H9 (cell line): ENCODE results near the gene RPUSD3. TPM values are rescaled to one million over a fixed set of nuclear protein-coding genes. Genes with fewer than 3 reads are reported as not detected.
A peak's percentile ranks its signal among the peaks of the same experiment; 100 is the strongest.

ENCODE experiments used
- DNase-seq: peaks from one replicate; pipeline ENCODE4 v3.0.0-alpha.2; 2017
- H2AFZ ChIP-seq: one replicate; pipeline ENCODE4 v1.6.1; 2013; ENCODE audit warnings: mild to moderate bottlenecking, low read length, control low read depth, moderate library complexity
- H2AK5ac ChIP-seq: 2 replicates; pipeline ENCODE4 v1.6.1; 2013; ENCODE audit warnings: low read length, control low read depth, mixed read lengths; ENCODE audit not compliant: insufficient read length
- H2BK120ac ChIP-seq: one replicate; pipeline ENCODE4 v1.6.1; 2013; ENCODE audit warnings: low read depth, mild to moderate bottlenecking, low read length, control low read depth, inconsistent platforms; ENCODE audit not compliant: poor library complexity, severe bottlenecking
- H2BK12ac ChIP-seq: 2 replicates; pipeline ENCODE4 v1.6.1; 2013; ENCODE audit warnings: low read length, control low read depth, mixed read lengths, low read depth; ENCODE audit not compliant: insufficient read length
- H2BK15ac ChIP-seq: 2 replicates; pipeline ENCODE4 v1.6.1; 2013; ENCODE audit warnings: low read depth, low read length, control low read depth
- H2BK20ac ChIP-seq: one replicate; pipeline ENCODE4 v1.6.1; 2013; ENCODE audit warnings: low read depth, mild to moderate bottlenecking, low read length, control low read depth, inconsistent platforms; ENCODE audit not compliant: poor library complexity, severe bottlenecking
- H2BK5ac ChIP-seq: 2 replicates; pipeline ENCODE4 v1.6.1; 2013; ENCODE audit warnings: low read length, control low read depth, mixed read lengths; ENCODE audit not compliant: insufficient read length
- H3K14ac ChIP-seq: 2 replicates; pipeline ENCODE4 v1.6.1; 2013; ENCODE audit warnings: low read length, control low read depth; ENCODE audit not compliant: insufficient read depth
- H3K18ac ChIP-seq: 2 replicates; pipeline ENCODE4 v1.6.1; 2013; ENCODE audit warnings: low read depth, mild to moderate bottlenecking, mixed read lengths, low read length, control low read depth; ENCODE audit not compliant: insufficient read length
- H3K23ac ChIP-seq: 2 replicates; pipeline ENCODE4 v1.6.1; 2013; ENCODE audit warnings: low read length, control low read depth, mixed read lengths, low read depth; ENCODE audit not compliant: insufficient read length
- H3K23me2 ChIP-seq: 2 replicates; pipeline ENCODE4 v1.6.1; 2013; ENCODE audit warnings: low read depth, mild to moderate bottlenecking, mixed read lengths, low read length, control low read depth; ENCODE audit not compliant: insufficient read length, poor library complexity, severe bottlenecking
- H3K27ac ChIP-seq: 2 replicates; pipeline ENCODE4 v1.5.1; 2013; ENCODE audit warnings: low read length, control low read depth, mixed read lengths, low read depth; ENCODE audit not compliant: insufficient read length
- H3K27me3 ChIP-seq: 2 replicates; pipeline ENCODE4 v1.6.1; 2013; ENCODE audit warnings: low read length, control low read depth, inconsistent platforms; ENCODE audit not compliant: insufficient read depth
- H3K4ac ChIP-seq: 2 replicates; pipeline ENCODE4 v1.6.1; 2013; ENCODE audit warnings: low read depth, mild to moderate bottlenecking, control low read depth, inconsistent platforms, low read length, moderate library complexity
- H3K4me1 ChIP-seq: 2 replicates; pipeline ENCODE4 v1.6.1; 2013; ENCODE audit warnings: low read length, control low read depth, inconsistent platforms; ENCODE audit not compliant: insufficient read depth
- H3K4me2 ChIP-seq: 2 replicates; pipeline ENCODE4 v1.6.1; 2013; ENCODE audit warnings: low read length, control low read depth, mixed read lengths; ENCODE audit not compliant: insufficient read length, insufficient read depth
- H3K56ac ChIP-seq: 2 replicates; pipeline ENCODE4 v1.6.1; 2013; ENCODE audit warnings: low read depth, mild to moderate bottlenecking, mixed read lengths, low read length, control low read depth; ENCODE audit not compliant: insufficient read length
- H3K79me1 ChIP-seq: 2 replicates; pipeline ENCODE4 v1.6.1; 2013; ENCODE audit warnings: low read depth, mild to moderate bottlenecking, moderate library complexity, low read length, control low read depth, inconsistent platforms; ENCODE audit not compliant: insufficient read depth, poor library complexity, severe bottlenecking
- H3K79me2 ChIP-seq: 2 replicates; pipeline ENCODE4 v1.6.1; 2013; ENCODE audit warnings: low read length, control low read depth, inconsistent platforms; ENCODE audit not compliant: insufficient read depth
- H3K9ac ChIP-seq: 2 replicates; pipeline ENCODE4 v1.6.1; 2013; ENCODE audit warnings: low read length, control low read depth, mixed read lengths; ENCODE audit not compliant: insufficient read length; ENCODE audit errors: extremely low read depth
- H3K9me3 ChIP-seq: one replicate; pipeline ENCODE4 v1.6.1; 2013; ENCODE audit warnings: low read depth, low read length, inconsistent platforms; ENCODE audit not compliant: control insufficient read depth
- H3T11ph ChIP-seq: one replicate; pipeline ENCODE4 v1.6.1; 2013; ENCODE audit warnings: mild to moderate bottlenecking, low read length, control low read depth, inconsistent platforms
- H4K20me1 ChIP-seq: one replicate; pipeline ENCODE4 v1.6.1; 2013; ENCODE audit not compliant: control insufficient read depth, insufficient read length, insufficient read depth
- H4K5ac ChIP-seq: 2 replicates; pipeline ENCODE4 v1.6.1; 2013; ENCODE audit warnings: low read depth, mild to moderate bottlenecking, mixed read lengths, low read length, control low read depth; ENCODE audit not compliant: insufficient read length
- H4K8ac ChIP-seq: replicated peaks from 2 replicates; pipeline ENCODE4 v1.6.1; 2013; ENCODE audit warnings: low read length, control low read depth, mixed read lengths, low read depth; ENCODE audit not compliant: insufficient read length
- H4K91ac ChIP-seq: 2 replicates; pipeline ENCODE4 v1.6.1; 2013; ENCODE audit warnings: low read depth, mild to moderate bottlenecking, moderate library complexity, mixed read lengths, low read length, control low read depth; ENCODE audit not compliant: insufficient read length
- H3K27ac Mint-ChIP-seq, 3 experiments: 2 replicates in 2 of 3; 3 replicates in 1 of 3; pipeline ENCODE4 v1.8.0; 2020 to 2021; ENCODE audit warnings: mixed read lengths in 3 of 3, mild to moderate bottlenecking in 1 of 3, moderate library complexity in 1 of 3
- H3K27me3 Mint-ChIP-seq: 2 replicates; pipeline ENCODE4 v1.8.0; 2021; ENCODE audit warnings: low read depth, mild to moderate bottlenecking, moderate library complexity, mixed read lengths
- H3K36me3 Mint-ChIP-seq, 3 experiments: 2 replicates in 2 of 3; 3 replicates in 1 of 3; pipeline ENCODE4 v1.8.0; 2020 to 2021; ENCODE audit warnings: low read depth in 3 of 3, mixed read lengths in 3 of 3; ENCODE audit not compliant: insufficient read depth in 1 of 3
- H3K4me1 Mint-ChIP-seq, 2 experiments: 2 replicates each; pipeline ENCODE4 v1.8.0; 2020; ENCODE audit warnings: mixed read lengths in 2 of 2
- H3K4me3 Mint-ChIP-seq, 2 experiments: 2 replicates in 1 of 2; 3 replicates in 1 of 2; pipeline ENCODE4 v1.8.0; 2020 to 2021; ENCODE audit warnings: mild to moderate bottlenecking in 2 of 2, mixed read lengths in 2 of 2, moderate library complexity in 1 of 2
- H3K9me3 Mint-ChIP-seq, 2 experiments: 2 replicates in 1 of 2; 3 replicates in 1 of 2; pipeline ENCODE4 v1.8.0; 2020; ENCODE audit warnings: mild to moderate bottlenecking in 2 of 2, mixed read lengths in 2 of 2, moderate library complexity in 1 of 2
- CTCF ChIP-seq: fragments of 200-600 bp; sonication (generic); conservative IDR thresholded peaks from 3 replicates; pipeline ENCODE4 v1.8.0; 2021; ENCODE audit warnings: antibody characterized with exemption, mild to moderate bottlenecking
- WGBS: extraction: QIAGEN DNeasy Blood & Tissue Kit; methylation state at CpG from one replicate; pipeline ENCODE4 v1.1.7; 2013; ENCODE audit warnings: missing lambda C conversion rate, low lambda C conversion rate, mixed read lengths; ENCODE audit not compliant: insufficient read length; ENCODE audit errors: extremely low coverage; 5-methylcytosine and 5-hydroxymethylcytosine counted together
- total RNA-seq: library from RNA; stranded (reverse); gene quantifications from 2 replicates; pipeline ENCODE4 v1.2.1, GENCODE V29; 2021

RPUSD3 gene
- total RNA-seq, 1 experiment from 2014 or later = 59.5 TPM

DNA sequence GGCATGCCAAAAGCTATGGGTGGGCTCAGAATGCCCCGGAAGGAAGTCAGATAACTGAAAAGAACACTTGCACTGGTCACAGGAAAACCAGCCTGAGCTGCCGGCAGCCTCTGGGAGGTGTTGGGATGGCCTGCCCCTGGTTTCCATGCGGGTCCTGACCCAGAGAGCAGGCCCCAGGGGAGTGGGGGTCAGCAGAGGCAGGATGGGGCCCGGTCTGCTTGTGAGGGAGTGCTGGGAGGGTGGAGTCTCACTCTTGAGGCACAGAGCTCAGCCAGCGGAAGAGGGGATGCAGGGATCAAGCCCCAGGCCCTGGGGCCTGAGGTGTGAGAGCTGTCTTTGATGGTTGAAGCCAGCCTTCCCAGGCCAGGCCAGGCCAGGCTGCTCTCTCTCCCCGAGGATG, 2.4 kb upstream of the RPUSD3 start:
- H4K8ac ChIP-seq = no peak overlapping the region
- H3K23ac ChIP-seq = no peak overlapping the region
- peak; percentile 24 for DNase-seq
- no peak overlapping the region for H3K56ac ChIP-seq
- H3K9ac ChIP-seq = no peak overlapping the region
- H3K4me1 ChIP-seq = no peaks in the 10 kb centered on the region
- Mint-ChIP-seq H3K4me3 (no peak overlapping the region), H3K36me3 (peaks cover 11 to 14% (median 12%) of the 10 kb centered on the region in 3 experiments; a peak in 6 of 7 replicates), H3K4me1 (peaks cover 6 to 9% of the 10 kb centered on the region in 2 experiments), H3K27me3 (peaks cover 6% of the 10 kb centered on the region; the same call in 1 of the 2 replicates), H3K9me3 (peaks cover 0 to 3% of the 10 kb centered on the region in 2 experiments; a peak in 1 of 5 replicates), H3K27ac (0 out of 7 replicates have a peak overlapping the region, but pooled peaks of 1 of the 3 experiments have one; percentile 67)
- no peak overlapping the region for H2BK5ac ChIP-seq
- H3K18ac ChIP-seq = no peak overlapping the region
- no peak overlapping the region for H3K14ac ChIP-seq
- TF ChIP-seq CTCF = no peak
- no peak overlapping the region for H4K91ac ChIP-seq
- H4K20me1 ChIP-seq = no peaks in the 10 kb centered on the region
- H3K4me2 ChIP-seq = no peak overlapping the region
- H3K79me1 ChIP-seq = no peaks in the 10 kb centered on the region
- no peak overlapping the region for H2AFZ ChIP-seq
- H2BK120ac ChIP-seq = no peak overlapping the region
- WGBS = no CpG with 5 or more reads among the region's 6 CpGs
- H2BK15ac ChIP-seq = no peak overlapping the region
- H3K27me3 ChIP-seq = no peaks in the 10 kb centered on the region
- H3K9me3 ChIP-seq = no peaks in the 10 kb centered on the region
- no peak overlapping the region for H3K27ac ChIP-seq
- H3K79me2 ChIP-seq = no peaks in the 10 kb centered on the region
- no peak overlapping the region for H4K5ac ChIP-seq
- no peak overlapping the region for H3T11ph ChIP-seq
- H2BK12ac ChIP-seq = no peak overlapping the region
- no peak overlapping the region for H2AK5ac ChIP-seq
- H2BK20ac ChIP-seq = no peak overlapping the region
- peaks cover 5% of the 10 kb centered on the region for H3K23me2 ChIP-seq
- H3K4ac ChIP-seq = no peak overlapping the region
